GM21390 (cell line): ENCODE data around the gene COL4A2.

Experiments used
- ATAC-seq: cut with Tn5 transposase; IDR thresholded peaks from one replicate; pipeline ENCODE4 v1.9.1; 2021; ENCODE audit not compliant: unreplicated experiment

COL4A2 gene

DNA sequence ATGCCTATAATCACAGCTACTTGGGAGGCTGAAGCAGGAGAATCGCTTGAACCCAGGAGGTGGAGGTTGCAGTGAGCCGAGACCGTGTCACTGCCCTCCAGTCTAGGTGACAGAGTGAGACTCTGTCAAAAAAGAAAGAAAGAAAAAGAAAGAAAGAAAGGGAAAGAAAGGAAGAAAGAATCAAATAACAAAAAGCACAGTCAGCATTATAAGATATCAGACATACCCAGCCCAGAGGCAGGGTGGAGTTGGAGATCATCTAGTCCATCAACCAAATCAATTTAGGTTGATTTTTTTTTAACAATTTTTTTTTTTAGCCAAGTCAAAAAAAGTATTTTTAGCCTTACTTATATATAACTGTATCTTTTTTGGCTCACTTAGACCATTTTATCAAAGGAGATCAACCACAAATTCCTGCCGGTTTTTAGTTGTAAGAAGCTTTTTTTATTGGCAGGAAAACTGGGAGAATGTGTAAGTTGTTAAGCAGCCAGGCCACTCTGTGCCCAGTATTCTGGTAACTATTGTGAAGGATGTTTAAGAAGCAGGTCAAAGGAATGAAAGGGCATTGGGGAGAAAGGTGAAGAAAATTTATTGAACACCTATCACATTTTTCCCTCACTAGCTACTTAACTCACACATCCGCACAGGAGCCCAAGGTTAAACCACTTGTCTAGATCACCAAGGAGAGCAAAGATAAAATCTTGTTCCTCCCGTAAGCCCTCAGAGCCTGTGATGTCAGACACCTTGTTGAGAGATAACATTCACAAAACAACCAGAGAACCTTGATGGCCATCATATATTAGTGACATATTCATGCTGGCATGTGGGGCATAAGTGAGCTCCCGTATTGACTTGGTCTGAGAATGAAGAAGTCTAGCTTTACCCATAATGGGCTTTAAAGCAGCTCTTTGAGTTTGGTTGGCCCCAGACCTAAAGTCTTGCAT lies 91.8 kb downstream of the COL4A2 start:
- ATAC-seq: no peak

DNA sequence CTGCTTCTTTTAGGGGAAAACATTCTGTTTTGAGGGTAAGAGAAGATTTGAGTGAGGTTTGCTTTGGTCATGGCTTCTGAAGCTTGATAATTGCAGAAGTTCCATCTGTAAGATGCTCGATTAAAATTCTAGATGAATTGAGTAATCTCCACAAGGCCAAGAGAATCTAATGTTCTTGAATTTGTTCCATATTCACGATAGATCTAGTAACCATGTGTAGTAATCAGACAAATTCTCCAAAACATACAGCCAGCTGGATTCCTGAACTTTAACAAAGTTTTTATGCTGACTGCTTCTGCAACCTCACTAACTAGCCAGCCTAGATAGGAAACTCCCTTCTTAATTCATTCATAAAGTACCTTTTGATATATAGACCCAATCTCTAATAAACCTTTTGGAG lies 92.7 kb downstream of the COL4A2 start:
- ATAC-seq: no peak

DNA sequence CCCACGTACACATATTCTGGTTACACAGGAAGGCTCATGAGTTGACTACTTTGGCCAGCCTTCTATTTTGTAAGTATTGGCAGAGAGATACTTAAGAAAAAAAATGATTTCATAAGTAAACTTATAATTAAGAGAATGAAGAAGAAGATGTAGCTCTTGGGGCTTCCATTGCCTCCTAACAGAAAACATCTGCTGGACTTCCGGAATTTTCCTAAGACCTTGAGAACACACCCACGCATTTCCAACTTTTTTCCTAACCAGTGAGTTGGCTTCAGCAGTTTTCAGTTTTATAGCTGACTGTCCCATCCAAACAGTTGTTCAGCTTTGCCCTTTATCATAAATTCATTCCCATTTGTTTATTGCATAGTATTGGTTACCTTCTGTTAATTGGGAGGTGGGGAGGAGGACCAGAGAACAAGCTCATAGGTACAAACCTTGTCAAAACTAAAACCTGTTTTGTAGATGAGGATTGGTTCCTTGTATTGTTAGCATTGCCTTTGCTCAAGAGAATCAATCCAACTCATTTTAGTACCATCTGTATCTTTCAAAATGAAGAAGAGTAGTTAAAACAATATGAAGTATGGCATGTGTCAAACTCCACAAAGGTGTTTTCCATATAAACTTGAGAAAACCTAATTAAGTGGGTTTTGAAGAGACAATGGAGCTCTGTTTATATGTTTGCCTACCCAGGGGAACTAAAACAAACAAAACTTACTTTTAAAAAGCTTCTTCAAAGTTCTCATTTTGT lies 93.9 kb downstream of the COL4A2 start:
- ATAC-seq: no peak

DNA sequence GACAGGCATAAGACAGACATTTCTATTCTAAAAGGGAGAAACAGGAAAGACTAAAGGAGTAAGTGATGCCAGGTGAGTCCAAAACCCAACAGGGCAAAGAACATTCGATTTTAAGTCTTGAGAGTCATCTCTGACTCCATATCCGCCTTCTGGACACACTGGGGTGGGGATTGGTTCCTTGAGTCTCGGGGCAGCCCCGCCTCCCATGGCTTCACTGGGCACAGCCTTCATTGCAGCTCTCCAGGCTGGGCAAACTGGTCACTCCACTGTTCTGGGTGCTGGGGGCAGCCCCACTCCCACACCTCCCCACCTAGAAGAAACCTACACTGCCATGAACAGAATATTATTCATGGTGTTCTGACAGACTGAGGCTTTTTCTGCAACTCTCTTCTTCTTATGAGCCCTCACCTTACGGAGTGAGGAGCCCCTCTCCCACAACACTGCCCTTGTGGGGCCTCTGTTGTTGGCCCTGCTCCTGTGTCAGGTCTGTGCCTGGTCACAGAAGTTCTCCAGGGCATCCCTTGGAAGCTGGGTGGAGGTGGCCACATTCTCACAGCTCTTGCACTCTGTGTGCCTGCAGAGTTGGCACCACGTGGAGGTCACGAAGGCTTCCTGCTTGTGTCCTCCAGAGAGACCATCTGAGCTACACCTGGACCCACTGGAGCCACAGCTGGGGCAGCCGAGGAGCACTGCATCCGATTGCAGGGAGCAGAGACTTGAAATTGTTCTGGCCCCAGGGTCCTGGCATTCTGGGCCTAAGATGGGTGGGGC lies 95.4 kb downstream of the COL4A2 start:
- ATAC-seq: no peak

DNA sequence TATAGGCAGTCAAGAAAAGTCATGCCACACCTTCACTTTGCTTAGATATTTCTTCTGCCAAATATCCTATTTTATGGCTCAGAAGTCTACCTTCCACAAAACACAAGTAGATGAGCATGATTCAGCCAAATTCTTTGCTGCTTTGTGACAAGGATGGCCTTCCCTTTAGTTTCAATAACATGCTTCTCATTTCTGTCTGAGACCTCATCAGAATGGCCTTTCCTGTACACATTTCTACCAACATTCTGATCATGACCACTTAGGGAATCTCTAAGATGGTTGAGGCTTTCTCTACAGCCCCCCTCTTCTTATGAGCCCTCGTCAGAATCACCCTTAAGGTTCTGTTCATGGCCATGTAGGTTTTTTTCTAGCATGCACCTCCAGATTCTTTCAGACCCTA lies 96.2 kb downstream of the COL4A2 start:
- no peak for ATAC-seq

DNA sequence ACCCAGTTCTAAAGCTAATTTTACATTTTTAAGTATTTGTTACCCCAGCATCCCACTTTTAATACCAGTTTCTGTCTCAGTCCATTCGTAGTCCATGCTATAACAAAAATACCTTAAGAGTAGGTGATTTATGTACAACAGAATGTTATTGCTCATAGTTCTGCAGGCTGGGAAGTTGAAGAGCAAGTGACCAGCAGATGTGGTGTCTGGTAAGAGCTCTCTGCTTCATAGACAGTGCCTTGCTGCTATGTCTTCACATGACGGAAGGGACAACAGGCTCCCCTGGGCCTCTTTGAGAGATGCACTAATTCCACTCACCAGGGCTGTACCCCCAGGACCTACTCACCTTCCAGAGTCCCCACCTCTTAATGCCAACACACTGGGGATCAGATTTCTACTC lies 96.6 kb downstream of the COL4A2 start:
- no peak for ATAC-seq

DNA sequence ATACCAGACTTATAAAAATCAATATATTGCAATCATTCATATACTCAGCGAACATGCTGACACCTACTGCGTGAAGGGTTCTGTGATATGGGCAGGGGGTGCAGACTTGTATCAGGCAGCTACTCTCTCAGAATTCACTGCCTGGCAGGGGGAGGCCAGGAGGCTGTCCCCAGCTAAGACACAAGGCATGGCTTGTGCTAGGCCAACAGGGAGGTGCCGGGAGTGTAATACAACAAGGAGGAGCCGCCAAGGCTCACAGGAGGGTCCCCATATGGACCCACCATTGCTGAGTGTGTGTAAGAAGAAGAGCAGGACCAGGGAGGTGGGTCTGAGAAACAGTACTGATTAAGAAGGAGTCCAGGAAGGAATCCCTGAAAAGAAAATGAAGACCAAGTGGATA lies 97.2 kb downstream of the COL4A2 start:
- no peak for ATAC-seq

DNA sequence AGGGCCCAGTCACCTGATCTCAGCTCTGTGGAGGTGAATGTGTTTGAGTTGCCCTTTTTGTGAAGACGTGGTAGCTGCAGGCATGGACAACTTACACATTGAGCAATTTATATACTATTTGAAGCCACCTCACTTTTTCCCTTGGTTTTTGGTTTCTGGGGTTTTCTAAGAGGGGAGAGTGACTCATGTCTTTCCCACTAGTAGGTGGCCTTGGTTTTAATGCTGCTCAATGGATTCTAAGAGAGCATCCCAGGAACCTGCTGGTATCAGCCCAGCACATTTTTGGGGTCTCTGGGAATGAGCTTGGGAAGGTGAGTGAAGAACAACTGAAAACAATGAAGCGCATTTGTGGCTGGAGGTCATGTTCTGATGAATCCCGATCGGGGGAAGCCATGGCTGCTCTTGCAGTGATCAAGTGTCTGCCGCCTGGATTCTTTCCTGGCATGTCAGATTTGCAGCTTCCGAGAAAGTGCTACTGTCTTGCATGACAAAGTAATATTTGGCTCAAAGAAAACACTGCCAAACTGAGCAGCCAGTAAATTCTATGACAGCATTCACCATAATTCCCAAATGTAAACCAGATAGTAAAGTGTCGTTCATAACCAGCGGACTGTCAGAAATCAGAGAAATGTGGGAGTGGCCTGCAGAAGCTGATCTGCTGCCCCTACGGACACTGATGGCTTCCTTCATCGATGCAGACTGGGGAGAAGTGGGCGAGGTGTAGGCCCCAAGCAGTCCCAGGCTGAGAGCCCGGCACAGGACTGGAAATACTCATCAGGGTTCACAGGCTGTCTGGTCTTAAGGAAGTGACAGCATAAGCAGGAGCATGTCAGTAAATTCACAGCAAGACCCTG lies 98.7 kb downstream of the COL4A2 start:
- no peak for ATAC-seq

DNA sequence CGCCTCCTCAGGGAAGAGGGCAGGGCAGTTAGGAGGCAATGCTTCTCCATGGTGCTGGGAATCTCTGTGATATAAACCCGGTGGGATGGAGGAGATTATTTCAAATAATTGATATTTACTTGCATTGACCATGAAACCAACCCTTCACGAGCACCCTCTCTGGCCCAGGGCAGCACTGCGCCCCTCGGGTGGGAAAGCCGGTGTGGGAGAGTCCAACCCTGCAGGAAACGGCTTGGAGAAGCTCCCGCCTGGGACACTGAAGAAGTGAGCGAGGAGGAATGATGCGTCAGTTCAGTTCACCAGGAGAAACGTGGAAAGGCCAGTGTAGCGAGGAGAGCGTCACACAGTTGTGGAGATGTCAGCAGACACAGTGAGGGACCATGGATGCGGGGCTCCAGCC lies 99.9 kb downstream of the COL4A2 start:
- no peak for ATAC-seq

DNA sequence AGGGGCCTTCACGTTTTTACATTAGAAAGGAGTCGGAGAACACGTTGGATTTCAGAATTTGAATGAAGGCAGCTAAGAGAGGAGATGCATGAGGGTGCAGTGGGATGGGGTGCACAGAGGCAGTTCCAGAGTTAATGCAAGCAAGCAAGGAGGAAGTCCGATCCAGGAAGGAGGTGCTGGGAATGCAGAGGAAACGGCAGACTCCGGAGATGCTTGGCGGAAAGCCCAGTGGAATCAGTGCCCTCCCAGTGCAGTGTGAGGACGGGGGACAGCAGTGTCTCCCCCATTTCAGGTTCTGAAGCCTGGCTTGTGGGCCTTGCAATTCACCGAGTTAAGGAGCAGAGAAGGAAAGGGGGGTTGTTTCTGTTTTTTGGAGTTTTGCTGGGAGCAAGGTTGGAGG lies 100.4 kb downstream of the COL4A2 start:
- no peak for ATAC-seq

DNA sequence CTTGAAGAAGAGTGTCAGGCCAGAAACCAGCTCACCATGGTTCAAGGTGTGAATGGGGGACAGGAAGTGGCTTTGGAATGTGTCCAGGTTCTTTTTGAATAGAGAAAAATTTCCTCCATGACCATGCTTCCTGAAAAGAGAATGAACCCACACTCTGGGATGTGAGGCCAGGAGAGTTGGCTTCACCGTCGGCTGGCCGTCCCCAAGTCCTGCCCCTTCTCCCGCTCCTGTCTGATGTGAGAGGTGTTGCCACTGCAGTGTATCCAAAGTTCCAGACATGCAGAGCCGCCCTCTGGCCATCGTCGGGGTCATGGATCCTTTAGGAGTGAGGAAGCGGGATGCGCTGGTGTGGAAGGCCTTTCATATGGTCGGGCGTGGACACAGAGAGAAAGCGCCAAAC lies 101.2 kb downstream of the COL4A2 start:
- ATAC-seq: no peak

DNA sequence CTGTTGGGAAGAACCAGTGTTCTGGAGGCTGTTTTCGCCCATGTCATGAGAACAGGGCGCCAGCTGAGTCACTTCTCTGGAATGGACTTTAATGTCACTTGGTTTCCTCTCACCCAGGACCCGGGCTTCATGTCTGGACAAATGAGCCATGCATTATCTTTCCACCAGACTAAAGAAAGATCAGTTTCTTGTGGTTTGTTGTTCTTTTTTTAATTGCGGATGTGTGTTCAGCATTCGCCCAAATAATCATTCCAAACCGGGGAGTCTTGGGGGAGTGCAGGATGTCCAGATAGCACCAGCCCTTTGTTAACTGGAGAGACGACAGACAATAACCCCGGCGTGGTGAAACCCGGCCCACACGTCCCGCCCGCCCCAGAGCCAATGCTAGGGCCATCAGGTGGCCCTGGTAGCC lies 102.5 kb downstream of the COL4A2 start:
- ATAC-seq: no peak

DNA sequence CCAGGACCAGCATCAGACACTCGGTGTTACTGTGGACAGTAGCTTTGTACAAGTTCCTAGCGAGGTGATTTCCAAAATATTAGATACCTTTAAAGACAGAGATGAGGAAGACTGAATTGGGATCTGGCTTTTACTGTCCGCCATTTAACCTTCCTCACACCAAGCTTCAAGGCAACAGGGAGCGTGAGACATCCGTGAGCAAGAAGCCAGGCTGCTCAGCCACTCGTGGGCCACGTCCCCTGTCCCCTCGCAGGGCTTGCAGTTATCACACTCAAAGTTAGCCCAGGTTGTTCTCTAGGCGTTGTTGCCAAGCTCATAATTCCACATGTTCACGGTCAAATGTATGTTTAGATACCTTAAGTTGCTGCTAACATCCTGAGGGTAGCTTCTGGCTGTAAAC lies 102.9 kb downstream of the COL4A2 start:
- no peak for ATAC-seq

DNA sequence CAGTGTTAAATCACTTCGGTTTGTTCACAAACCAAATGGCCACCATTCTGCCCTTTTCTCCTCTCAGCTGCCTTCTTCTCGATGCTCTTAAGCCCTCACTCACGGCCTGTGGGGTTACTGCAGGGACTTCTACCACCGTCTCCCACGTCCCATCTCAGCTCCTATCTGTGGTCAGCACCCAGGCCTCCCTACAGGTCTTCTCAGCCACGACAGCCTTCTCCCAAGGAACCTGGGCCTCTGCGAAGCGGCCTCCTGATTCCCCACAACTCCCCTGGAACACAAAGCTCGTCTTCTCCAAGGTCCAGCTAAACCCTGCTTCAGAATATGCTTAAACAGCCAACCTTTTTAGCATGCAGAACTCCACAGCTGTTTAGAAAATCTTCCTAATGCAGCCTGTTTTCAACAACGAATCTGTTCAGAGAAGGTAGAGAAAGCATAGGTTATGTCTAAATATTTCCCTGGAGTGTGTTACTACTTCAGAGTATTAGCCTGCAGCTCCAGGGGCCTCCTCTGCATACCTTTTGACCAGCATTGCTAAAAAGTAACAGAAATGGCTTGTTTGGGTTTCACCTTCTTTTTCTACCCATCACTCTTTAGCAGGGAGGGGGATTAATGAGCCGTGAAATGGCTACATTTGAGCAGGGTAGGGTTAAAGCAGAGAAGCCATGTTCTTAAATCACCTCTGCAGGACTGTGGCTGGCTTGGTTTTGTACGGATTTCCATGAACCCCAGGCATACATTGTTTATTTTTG lies 104.0 kb downstream of the COL4A2 start:
- ATAC-seq: no peak

DNA sequence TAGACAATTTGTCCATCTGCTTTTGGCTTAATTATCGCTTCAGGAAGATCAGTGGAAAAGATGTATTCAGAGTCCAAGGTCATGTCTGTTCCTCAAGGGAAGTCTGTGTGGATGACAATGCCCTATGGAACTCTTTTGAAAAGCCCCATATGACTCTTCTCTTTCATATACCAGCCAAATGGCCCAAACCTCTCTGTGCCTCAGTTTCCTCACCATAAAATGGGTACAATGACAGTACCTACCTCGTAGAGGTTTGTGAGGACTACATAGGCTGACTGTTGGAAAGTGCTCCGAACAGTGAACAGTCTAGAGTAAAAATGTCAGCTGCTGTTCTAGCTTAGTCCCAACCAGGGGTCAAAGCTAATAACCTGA lies 104.6 kb downstream of the COL4A2 start:
- ATAC-seq: peak; percentile 5

DNA sequence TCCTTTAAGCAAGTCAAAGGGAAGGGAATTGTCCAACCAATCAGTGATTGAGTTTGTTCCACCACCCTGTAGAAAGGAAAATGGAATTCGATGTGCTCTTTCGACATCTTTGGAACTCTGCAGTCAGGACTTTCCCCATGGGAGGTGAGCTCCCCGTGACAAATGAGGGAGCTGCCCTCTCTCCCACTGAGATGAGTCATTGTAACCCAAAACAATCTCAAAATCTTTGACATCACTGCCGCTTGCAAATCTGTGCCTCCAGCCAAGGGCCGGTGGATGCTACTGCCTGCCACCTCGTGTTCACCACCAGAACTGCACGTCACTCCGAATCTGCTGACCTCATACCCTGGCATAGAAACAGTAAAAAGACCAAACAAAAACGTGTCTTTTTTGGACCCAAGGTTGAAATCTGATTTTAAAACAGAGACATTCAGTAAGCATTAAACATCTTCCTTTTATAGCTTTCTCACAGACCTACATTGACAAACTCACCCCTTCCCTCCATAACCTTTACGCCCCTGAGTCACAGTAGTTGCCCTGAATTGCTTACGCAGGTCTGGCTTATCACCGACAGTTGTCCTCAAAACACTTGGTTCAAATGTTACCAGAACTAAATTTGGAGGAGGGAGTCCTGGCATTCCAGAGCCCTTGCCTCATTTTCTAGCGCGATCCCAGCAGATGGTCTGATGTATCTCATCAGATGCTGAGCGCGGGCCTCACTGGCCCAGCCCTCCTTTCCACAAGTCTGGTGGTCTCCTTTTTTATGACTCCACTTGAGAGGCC lies 105.2 kb downstream of the COL4A2 start:
- ATAC-seq: peak; percentile 88

DNA sequence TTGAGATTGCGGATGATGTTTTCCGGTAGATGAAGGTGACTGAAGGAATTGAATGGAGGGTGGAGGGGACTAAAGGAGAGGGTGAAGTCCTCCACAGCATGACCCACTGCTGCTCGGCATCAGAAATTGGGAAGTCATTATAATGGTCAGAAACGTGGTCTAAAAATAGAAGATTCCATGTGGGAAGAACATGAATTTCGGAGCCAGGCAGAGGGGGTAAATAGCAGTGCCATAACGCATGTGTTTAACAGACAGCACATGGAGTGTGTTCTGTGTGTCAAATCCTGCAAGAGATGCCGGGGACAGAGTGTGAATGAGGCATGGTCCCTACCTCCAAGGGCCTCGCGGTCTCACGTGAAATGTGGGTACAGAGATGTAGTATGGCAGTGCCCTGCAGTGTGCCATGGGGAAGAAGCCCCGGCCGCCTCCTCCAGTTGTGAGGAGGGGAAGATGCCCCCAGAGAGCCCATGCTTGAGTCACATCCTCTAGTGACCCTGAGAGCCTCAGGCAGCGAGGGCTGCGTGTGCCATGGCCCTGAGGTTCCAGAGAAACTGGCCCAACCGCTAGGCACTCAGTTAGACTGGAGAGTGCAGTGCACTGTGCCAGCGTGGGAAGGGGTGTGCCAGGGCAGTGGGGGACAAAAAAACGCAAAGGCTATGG lies 106.1 kb downstream of the COL4A2 start:
- no peak for ATAC-seq

DNA sequence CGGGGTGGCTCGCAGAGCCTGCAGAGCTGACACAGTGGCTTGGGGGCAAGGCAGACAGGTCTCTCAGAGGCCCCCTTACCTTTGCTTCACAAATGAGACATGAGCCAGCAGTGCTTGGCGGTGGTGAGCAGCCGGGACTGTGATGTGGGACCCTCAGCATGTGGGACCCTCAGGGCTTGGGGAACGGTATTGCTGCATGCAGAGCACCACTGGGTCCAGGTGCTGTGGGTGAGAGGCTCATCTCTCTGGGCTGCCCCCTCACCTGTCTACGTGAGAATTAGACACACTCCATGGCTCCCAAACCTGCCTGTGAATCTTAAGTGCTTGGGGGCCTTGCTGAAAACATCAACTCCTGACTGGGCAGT lies 106.6 kb downstream of the COL4A2 start:
- ATAC-seq: no peak

DNA sequence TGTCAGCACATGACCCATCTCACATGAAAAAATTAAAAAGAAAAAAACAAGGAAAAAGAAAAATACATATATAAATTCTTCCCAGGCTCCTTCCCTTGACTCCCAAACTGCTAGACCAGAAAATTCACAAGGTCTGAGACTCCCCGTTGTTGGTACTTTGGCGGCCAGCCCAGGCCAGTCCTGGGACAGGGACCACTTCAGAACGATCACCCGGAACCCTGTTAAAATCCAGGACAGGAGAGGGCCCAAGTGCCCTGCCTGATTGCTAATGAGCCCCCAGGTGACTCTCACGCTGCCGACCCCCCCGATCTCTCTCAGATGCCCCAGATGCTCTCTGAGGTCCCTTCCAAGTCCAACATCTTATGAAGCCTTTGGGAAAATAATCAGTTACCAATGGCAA lies 107.2 kb downstream of the COL4A2 start:
- ATAC-seq: no peak
